ENCODE measurements around the gene AQP3.
"Not testable (repeated sequence)": the region's sequence is repeated elsewhere in the genome, so short reads cannot be mapped to it uniquely, and the experiment has no call there.

DNA sequence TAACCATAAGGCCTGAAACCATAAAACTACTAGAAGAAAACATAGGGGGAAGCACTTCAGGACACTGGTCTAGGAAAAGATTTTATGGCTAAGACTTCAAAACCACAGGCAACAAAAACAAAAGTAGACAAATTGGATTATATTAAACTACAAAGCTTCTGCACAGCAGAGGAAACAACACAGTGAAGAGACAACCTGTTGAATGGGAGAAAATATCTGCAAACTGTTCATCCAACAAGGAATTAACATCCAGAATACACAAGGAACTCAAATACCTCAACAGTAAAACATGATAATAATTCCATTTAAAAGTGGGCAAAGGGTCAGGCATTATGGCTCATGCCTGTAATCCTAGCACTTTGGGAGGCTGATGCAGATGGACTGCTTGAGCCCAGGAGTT, 37.9 kb upstream of the AQP3 start:
- TF ChIP-seq, protein P1, sequence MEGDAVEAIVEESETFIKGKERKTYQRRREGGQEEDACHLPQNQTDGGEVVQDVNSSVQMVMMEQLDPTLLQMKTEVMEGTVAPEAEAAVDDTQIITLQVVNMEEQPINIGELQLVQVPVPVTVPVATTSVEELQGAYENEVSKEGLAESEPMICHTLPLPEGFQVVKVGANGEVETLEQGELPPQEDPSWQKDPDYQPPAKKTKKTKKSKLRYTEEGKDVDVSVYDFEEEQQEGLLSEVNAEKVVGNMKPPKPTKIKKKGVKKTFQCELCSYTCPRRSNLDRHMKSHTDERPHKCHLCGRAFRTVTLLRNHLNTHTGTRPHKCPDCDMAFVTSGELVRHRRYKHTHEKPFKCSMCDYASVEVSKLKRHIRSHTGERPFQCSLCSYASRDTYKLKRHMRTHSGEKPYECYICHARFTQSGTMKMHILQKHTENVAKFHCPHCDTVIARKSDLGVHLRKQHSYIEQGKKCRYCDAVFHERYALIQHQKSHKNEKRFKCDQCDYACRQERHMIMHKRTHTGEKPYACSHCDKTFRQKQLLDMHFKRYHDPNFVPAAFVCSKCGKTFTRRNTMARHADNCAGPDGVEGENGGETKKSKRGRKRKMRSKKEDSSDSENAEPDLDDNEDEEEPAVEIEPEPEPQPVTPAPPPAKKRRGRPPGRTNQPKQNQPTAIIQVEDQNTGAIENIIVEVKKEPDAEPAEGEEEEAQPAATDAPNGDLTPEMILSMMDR (IDR thresholded peaks at IDR 0.05) = not testable (repeated sequence)
- TF ChIP-seq POLR2A (IDR thresholded peaks at IDR 0.05) = not testable (repeated sequence)
